NCI-H187 (cell line): ENCODE data around the gene NOLC1.

Experiments
- DNase-seq, 2 experiments: peaks; one replicate each; lab custom pipeline; 2025; lab: John Stamatoyannopoulos, UW

NOLC1 gene

GRCh38 chr10:102202386-102202785 is 50.2 kb downstream of the NOLC1 start:
- DNase-seq: no peak

DNA sequence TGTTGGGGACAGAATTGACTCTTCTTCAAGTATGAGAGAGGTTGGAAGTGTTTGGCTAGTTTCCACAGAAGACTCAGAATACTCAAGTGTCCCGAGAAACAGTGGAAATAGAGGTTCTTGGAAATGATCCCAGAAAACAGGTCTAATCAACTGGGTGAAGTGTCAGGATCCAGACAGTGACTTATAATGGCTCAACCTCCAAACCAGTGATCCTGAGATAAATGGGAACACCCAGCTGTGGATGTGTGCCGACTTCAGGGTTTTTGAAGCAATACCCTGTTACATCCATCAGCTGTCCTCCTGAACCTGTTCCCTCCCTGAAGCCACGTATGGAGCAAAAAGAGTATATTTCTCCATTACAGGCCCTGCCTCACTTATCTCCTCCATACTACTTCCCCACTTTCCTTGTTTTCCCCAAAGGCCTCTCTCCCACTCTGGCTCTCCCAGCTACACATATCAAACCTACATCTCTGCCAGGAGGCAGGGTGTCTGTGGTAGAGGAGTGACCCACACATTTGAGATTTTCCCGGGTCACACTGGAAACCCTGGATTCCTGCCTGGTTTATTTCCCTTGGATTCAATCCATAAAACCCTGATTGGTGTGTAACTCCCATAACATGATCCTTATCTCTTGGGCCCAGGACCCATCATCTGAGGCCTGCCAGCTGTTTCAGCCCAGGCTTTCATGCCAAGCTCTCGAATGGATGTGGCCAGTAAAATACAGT is 56.3 kb downstream of the NOLC1 start:
- no peak for DNase-seq

DNA sequence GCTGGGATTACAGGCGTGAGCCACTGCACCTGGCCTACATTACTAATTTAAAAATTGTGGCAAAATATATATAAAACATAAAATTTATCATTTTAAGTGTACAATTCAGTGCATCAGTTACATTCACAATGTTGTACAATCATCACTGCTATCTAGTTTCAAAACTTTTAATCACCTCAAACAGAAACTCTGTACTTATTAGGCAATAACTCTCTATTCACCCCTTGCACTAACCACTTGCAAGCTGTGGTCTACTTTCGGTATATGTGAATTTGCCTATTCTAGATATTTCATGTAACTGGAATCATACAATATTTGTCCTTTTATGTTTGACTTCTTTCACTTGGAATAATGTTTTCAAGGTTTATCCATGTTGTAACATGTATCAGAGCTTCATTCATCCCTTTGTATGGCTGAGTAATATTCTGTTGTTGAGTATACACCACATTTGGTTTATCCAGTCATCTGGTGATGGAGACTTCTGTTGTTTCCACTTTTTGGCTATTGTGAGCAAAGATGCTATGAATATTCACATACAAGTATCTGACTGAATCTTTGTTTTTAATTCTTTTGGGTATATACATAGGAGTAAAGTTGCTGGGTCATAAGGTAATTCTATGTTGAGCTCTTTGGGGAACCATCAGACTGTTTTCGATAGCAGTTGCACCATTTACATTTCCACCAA is 59.6 kb downstream of the NOLC1 start:
- no peak for DNase-seq
